ENCODE results near the gene PRDM5. TPM values are rescaled to one million over a fixed set of nuclear protein-coding genes. Genes with fewer than 3 reads are reported as not detected.

PRDM5 gene
- total RNA-seq, 1 donor from 2014 or later: 9.6 TPM

GRCh38 chr4:120714417-120715010 lies 208.0 kb downstream of the PRDM5 start:
- DNase-seq (ENCODE audit: low spot score): no peak

GRCh38 chr4:120709991-120710390 lies 212.5 kb downstream of the PRDM5 start:
- DNase-seq (ENCODE audit: low spot score): no peak

GRCh38 chr4:120704538-120704937 lies 218.0 kb downstream of the PRDM5 start:
- no peak for DNase-seq (ENCODE audit: low spot score)

- DNase-seq (ENCODE audit: low spot score): no peak
These were observed 218.6 kb downstream of the PRDM5 start for GRCh38 chr4:120703908-120704307.

GRCh38 chr4:120699354-120699753 lies 223.2 kb downstream of the PRDM5 start:
- DNase-seq (ENCODE audit: low spot score): no peak

GRCh38 chr4:120694973-120695372 lies 227.6 kb downstream of the PRDM5 start:
- no peak for DNase-seq (ENCODE audit: low spot score)

- DNase-seq (ENCODE audit: low spot score): no peak
These were observed 228.7 kb downstream of the PRDM5 start for GRCh38 chr4:120693816-120694215.

- DNase-seq (ENCODE audit: low spot score): no peak
These were observed 229.6 kb downstream of the PRDM5 start for GRCh38 chr4:120692964-120693363.

GRCh38 chr4:120691536-120691935 lies 231.0 kb downstream of the PRDM5 start:
- DNase-seq (ENCODE audit: low spot score): no peak

- no peak for DNase-seq (ENCODE audit: low spot score)
These were observed 231.4 kb downstream of the PRDM5 start for GRCh38 chr4:120691106-120691505.

- no peak for DNase-seq (ENCODE audit: low spot score)
These were observed 233.7 kb downstream of the PRDM5 start for GRCh38 chr4:120688791-120689190.

- no peak for DNase-seq (ENCODE audit: low spot score)
These were observed 236.7 kb downstream of the PRDM5 start for GRCh38 chr4:120685756-120686278.

- no peak for DNase-seq (ENCODE audit: low spot score)
These were observed 238.5 kb downstream of the PRDM5 start for GRCh38 chr4:120683897-120684540.

GRCh38 chr4:120682981-120683380 lies 239.5 kb downstream of the PRDM5 start:
- DNase-seq (ENCODE audit: low spot score): no peak

- DNase-seq (ENCODE audit: low spot score): no peak
These were observed 241.8 kb downstream of the PRDM5 start for GRCh38 chr4:120680647-120681228.

- no peak for DNase-seq (ENCODE audit: low spot score)
These were observed 248.8 kb downstream of the PRDM5 start for GRCh38 chr4:120673696-120674095.

GRCh38 chr4:120672558-120673147 lies 249.9 kb downstream of the PRDM5 start:
- no peak for DNase-seq (ENCODE audit: low spot score)

- DNase-seq (ENCODE audit: low spot score): no peak
These were observed 250.4 kb downstream of the PRDM5 start for GRCh38 chr4:120672076-120672475.

- no peak for DNase-seq (ENCODE audit: low spot score)
These were observed 251.0 kb downstream of the PRDM5 start for GRCh38 chr4:120671538-120671937.

- no peak for DNase-seq (ENCODE audit: low spot score)
These were observed 255.4 kb downstream of the PRDM5 start for GRCh38 chr4:120667102-120667501.

GRCh38 chr4:120664851-120665250 lies 257.7 kb downstream of the PRDM5 start:
- no peak for DNase-seq (ENCODE audit: low spot score)

GRCh38 chr4:120659616-120660170 lies 262.8 kb downstream of the PRDM5 start:
- DNase-seq (ENCODE audit: low spot score): no peak
